H54 (cell line): Measurements from ENCODE around the gene RBFOX1.

Source experiments
- DNase-seq: peaks from one replicate; pipeline ENCODE4 v3.0.0; 2011; ENCODE audit warnings: low spot score, mixed read lengths; ENCODE audit not compliant: insufficient read length
- FAIRE-seq: peaks from 3 replicates; lab custom pipeline; 2011; peaks lifted over from hg19 to GRCh38; lab: Jason Lieb, UNC
- POLR2A ChIP-seq: IDR thresholded peaks from 2 replicates; pipeline ENCODE4 v1.6.1; 2011; ENCODE audit warnings: low read depth, mild to moderate bottlenecking, low read length

The RBFOX1 gene

DNA sequence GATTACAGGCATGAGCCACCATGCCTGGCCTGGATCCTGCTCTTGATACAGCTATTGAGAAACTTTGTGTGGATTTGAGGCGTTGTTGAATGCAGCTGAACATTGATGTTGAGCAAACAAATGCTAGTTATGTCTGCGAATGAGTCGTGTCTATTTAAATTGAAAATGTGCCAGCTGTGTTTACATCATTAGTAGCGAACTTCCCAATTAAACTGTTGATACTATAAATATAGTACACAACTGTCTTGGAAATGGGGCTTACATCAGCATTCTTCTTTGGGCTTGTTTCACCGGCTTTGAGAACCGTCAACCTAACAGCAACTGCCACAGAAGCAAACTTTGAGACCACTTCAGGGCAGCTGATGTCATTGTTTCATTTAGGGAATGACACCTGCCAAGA lies 251.9 kb downstream of the RBFOX1 start:
- DNase-seq: no peak
- FAIRE-seq: no peak
- TF ChIP-seq POLR2A: no peak

DNA sequence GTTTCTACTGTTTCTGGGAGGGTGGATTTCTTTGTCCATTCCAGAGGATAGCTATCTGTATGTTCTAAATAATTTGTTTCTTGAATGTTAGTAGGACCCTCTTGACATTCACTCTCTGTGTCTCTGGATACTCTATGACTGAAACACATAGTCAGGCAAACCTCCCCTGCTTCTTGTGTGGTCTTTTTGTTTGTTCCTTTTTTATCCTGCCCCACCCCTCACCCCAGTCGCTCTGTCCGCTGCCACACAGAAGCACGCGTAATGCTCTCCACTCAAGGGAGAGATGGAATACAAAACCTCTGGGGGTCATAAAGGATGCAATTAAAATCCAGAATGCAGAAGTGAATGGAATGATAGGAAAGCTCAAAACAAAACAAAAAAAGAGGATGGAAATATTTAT lies 253.1 kb downstream of the RBFOX1 start:
- no peak for TF ChIP-seq POLR2A
- FAIRE-seq: no peak
- DNase-seq: no peak

GRCh38 chr16:7590934-7591333 lies 258.3 kb downstream of the RBFOX1 start:
- TF ChIP-seq POLR2A: no peak
- no peak for FAIRE-seq
- no peak for DNase-seq

- no peak for TF ChIP-seq POLR2A
- DNase-seq: no peak
- FAIRE-seq: no peak
Observed at GRCh38 chr16:7596308-7596707, 263.7 kb downstream of the RBFOX1 start.

DNA sequence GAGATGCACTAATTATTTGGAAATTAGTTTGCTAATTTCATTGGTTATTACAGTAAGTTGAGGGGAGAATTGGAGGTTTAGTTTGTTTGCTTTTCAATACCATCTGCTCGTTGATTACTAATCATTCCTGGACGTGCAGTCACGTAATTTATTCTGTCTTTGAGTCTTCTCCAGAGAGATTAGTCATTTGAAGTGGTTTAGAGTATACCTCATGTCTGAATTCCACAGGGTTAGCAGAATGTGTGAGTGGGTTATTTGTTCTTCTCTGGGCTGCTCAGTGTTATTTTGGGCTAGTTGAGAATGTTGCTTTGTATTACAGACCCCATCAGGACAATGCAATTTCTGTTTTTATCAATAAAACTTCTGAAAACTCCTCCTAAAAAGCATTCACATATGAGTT lies 265.0 kb downstream of the RBFOX1 start:
- TF ChIP-seq POLR2A: no peak
- DNase-seq (no peak), FAIRE-seq (no peak)

DNA sequence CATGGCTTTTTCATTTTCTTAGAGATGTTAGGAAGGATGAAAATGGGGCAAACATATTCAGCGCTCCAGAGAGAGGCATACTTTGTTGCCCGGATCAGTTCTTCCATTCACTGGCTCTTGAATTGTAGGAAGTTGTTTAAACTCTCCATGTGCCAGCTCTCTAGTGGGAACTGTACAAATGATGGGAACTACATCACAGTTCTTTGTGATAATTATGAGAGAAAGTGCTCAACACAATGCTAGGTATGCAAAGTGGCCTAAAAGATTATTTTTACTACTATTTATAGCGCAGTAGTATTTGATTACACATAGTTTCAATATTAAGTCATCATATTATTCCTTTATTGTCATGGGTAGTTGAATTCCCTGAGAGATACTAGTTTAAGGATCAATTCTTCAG lies 268.5 kb downstream of the RBFOX1 start:
- no peak for FAIRE-seq
- no peak for DNase-seq
- no peak for TF ChIP-seq POLR2A

GRCh38 chr16:7602291-7602950 lies 269.8 kb downstream of the RBFOX1 start:
- FAIRE-seq (no peak), DNase-seq (no peak)
- no peak for TF ChIP-seq POLR2A

GRCh38 chr16:7605812-7606211 lies 273.2 kb downstream of the RBFOX1 start:
- DNase-seq (no peak), FAIRE-seq (no peak)
- no peak for TF ChIP-seq POLR2A

- TF ChIP-seq POLR2A: no peak
Observed at GRCh38 chr16:7612671-7613070, 280.0 kb downstream of the RBFOX1 start.

GRCh38 chr16:7613518-7613917 lies 280.9 kb downstream of the RBFOX1 start:
- DNase-seq: no peak
- TF ChIP-seq POLR2A: no peak
- no peak for FAIRE-seq

More at GRCh38 chr16:7612671-7613070, 280.0 kb downstream of the RBFOX1 start:
- no peak for FAIRE-seq
- no peak for DNase-seq

- no peak for TF ChIP-seq POLR2A
- DNase-seq: no peak
- no peak for FAIRE-seq
Observed at GRCh38 chr16:7614021-7614795, 281.6 kb downstream of the RBFOX1 start.

GRCh38 chr16:7615565-7615964 lies 282.9 kb downstream of the RBFOX1 start:
- DNase-seq (no peak), FAIRE-seq (no peak)
- no peak for TF ChIP-seq POLR2A

GRCh38 chr16:7624871-7625766 lies 292.5 kb downstream of the RBFOX1 start:
- no peak for FAIRE-seq
- TF ChIP-seq POLR2A: no peak
- DNase-seq: no peak

- TF ChIP-seq POLR2A: no peak
- FAIRE-seq (no peak), DNase-seq (no peak)
Observed at GRCh38 chr16:7628981-7629380, 296.3 kb downstream of the RBFOX1 start.

- no peak for FAIRE-seq
- TF ChIP-seq POLR2A: no peak
- DNase-seq: no peak
Observed at GRCh38 chr16:7629571-7629970, 296.9 kb downstream of the RBFOX1 start.
